Vagina (tissue), 2 donors: ENCODE data around the gene FBXL17.

ENCODE experiments used
- CTCF ChIP-seq, 3 experiments: fragments of 450-650 bp in 2 of 3; fragments of 200-600 bp in 1 of 3; sonication (generic) in 1 of 3; IDR thresholded peaks; one replicate each; pipeline ENCODE4 v1.5.1; 2017 to 2019; ENCODE audit warnings: antibody characterized with exemption in 3 of 3, mild to moderate bottlenecking in 2 of 3, moderate library complexity in 2 of 3
- POLR2AphosphoS5 ChIP-seq, 2 donors: sonication (generic); formaldehyde crosslinking; IDR thresholded peaks; one replicate each; pipeline ENCODE4 v1.9.0; 2017; ENCODE audit warnings: antibody characterized with exemption in 2 of 2, mild to moderate bottlenecking in 2 of 2, low read depth in 1 of 2; ENCODE audit not compliant: insufficient read depth in 1 of 2

GRCh38 chr5:108216890-108217289 is 165.0 kb downstream of the FBXL17 start:
- TF ChIP-seq CTCF (IDR thresholded peaks at IDR 0.05) (no peak), POLR2AphosphoS5 (IDR thresholded peaks at IDR 0.05; ENCODE audit: insufficient read depth in 1 of 2, low read depth in 1 of 2) (no peak)
